ENCODE results near the gene PHF21A.

- TF ChIP-seq, protein P1, sequence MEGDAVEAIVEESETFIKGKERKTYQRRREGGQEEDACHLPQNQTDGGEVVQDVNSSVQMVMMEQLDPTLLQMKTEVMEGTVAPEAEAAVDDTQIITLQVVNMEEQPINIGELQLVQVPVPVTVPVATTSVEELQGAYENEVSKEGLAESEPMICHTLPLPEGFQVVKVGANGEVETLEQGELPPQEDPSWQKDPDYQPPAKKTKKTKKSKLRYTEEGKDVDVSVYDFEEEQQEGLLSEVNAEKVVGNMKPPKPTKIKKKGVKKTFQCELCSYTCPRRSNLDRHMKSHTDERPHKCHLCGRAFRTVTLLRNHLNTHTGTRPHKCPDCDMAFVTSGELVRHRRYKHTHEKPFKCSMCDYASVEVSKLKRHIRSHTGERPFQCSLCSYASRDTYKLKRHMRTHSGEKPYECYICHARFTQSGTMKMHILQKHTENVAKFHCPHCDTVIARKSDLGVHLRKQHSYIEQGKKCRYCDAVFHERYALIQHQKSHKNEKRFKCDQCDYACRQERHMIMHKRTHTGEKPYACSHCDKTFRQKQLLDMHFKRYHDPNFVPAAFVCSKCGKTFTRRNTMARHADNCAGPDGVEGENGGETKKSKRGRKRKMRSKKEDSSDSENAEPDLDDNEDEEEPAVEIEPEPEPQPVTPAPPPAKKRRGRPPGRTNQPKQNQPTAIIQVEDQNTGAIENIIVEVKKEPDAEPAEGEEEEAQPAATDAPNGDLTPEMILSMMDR (conservative IDR thresholded peaks at IDR 0.05; ENCODE audit: low read depth, low read length) = no peak
- no peak for TF ChIP-seq EZH2phosphoT487 (IDR thresholded peaks at IDR 0.05; ENCODE audit: borderline replicate concordance, low read length)
- TF ChIP-seq EZH2 (IDR thresholded peaks at IDR 0.05; ENCODE audit: low read length, unreplicated experiment) = no peak
These were observed 202.1 kb downstream of the PHF21A start for GRCh38 chr11:45918962-45919675.
